Subcutaneous abdominal adipose tissue (tissue), 5 donors: ENCODE data around the gene LRP10.

Experiments
- H3K27ac ChIP-seq: one replicate; pipeline ENCODE4 v1.7.0; 2013; ENCODE audit warnings: low read depth, mild to moderate bottlenecking, inconsistent platforms, low read length, moderate library complexity
- H3K27me3 ChIP-seq, 5 donors: one replicate each; pipeline ENCODE4 v1.7.0; 2013; ENCODE audit warnings: low read length in 5 of 5, inconsistent platforms in 1 of 5; ENCODE audit not compliant: control insufficient read depth in 5 of 5, insufficient read depth in 4 of 5
- H3K36me3 ChIP-seq, 5 donors: one replicate each; pipeline ENCODE4 v1.7.0; 2013; ENCODE audit warnings: low read length in 5 of 5; ENCODE audit not compliant: control insufficient read depth in 5 of 5, insufficient read depth in 5 of 5
- H3K4me1 ChIP-seq, 5 donors: one replicate each; pipeline ENCODE4 v1.7.0; 2013; ENCODE audit warnings: low read length in 5 of 5, mild to moderate bottlenecking in 3 of 5, moderate library complexity in 1 of 5; ENCODE audit not compliant: control insufficient read depth in 5 of 5, insufficient read depth in 5 of 5
- H3K4me3 ChIP-seq, 5 donors: one replicate each; pipeline ENCODE4 v1.7.0; 2013; ENCODE audit warnings: low read length in 5 of 5, low read depth in 1 of 5
- H3K9ac ChIP-seq, 5 donors: one replicate each; pipeline ENCODE4 v1.7.0; 2013; ENCODE audit warnings: low read length in 5 of 5, mild to moderate bottlenecking in 4 of 5, moderate library complexity in 3 of 5
- H3K9me3 ChIP-seq, 5 donors: one replicate each; pipeline ENCODE4 v1.7.0; 2013; ENCODE audit warnings: low read length in 5 of 5; ENCODE audit not compliant: control insufficient read depth in 5 of 5
- donor health status: healthy.
- donor health status: healthy.
- donor health status: healthy.
- donor health status: healthy.
- donor health status: healthy.

The LRP10 gene

GRCh38 chr14:22877000-22877501 is 5.5 kb downstream of the LRP10 start:
- Histone ChIP-seq H3K4me1 (peaks cover 1 to 11% (median 8%) of the 10 kb centered on the region in 5 donors), H3K4me3 (no peak overlapping the region), H3K9me3 (no peaks in the 10 kb centered on the region), H3K27ac (no peak overlapping the region), H3K27me3 (peaks cover 0 to under 1% (median 0%) of the 10 kb centered on the region in 5 donors), H3K36me3 (peaks cover 0 to 62% (median 59%) of the 10 kb centered on the region in 5 donors), H3K9ac (no peak overlapping the region)

GRCh38 chr14:22878271-22879246 is 7.0 kb downstream of the LRP10 start:
- Histone ChIP-seq H3K9ac (no peak overlapping the region), H3K27ac (no peak overlapping the region), H3K4me1 (peaks cover 0 to 9% (median 4%) of the 10 kb centered on the region in 5 donors), H3K9me3 (no peaks in the 10 kb centered on the region), H3K27me3 (peaks cover 0 to 12% (median 12%) of the 10 kb centered on the region in 5 donors), H3K36me3 (peaks cover 0 to 61% (median 57%) of the 10 kb centered on the region in 5 donors), H3K4me3 (no peak overlapping the region)

GRCh38 chr14:22882064-22882463 is 10.5 kb downstream of the LRP10 start:
- Histone ChIP-seq H3K27me3 (peaks cover 0 to 26% (median 18%) of the 10 kb centered on the region in 5 donors), H3K9ac (no peak overlapping the region), H3K27ac (no peak overlapping the region), H3K4me1 (peaks cover 0 to 18% (median 8%) of the 10 kb centered on the region in 5 donors), H3K9me3 (no peaks in the 10 kb centered on the region), H3K4me3 (no peak overlapping the region), H3K36me3 (peaks cover 0 to 28% (median 23%) of the 10 kb centered on the region in 5 donors)

- peaks cover 0 to 22% (median 18%) of the 10 kb centered on the region in 5 donors for H3K36me3 ChIP-seq
- H3K4me3 ChIP-seq = no peak overlapping the region
- peaks cover 0 to 24% (median 12%) of the 10 kb centered on the region in 5 donors for H3K4me1 ChIP-seq
- no peaks in the 10 kb centered on the region for H3K9me3 ChIP-seq
- peaks cover 0 to 26% (median 18%) of the 10 kb centered on the region in 5 donors for H3K27me3 ChIP-seq
- H3K27ac ChIP-seq = no peak overlapping the region
- H3K9ac ChIP-seq = peak overlapping the region in 1 of 5 donors; percentile 20
These were observed 11.1 kb downstream of the LRP10 start for GRCh38 chr14:22882529-22883172.

- no peaks in the 10 kb centered on the region for H3K9me3 ChIP-seq
- peaks cover 0 to 24% (median 12%) of the 10 kb centered on the region in 5 donors for H3K4me1 ChIP-seq
- no peak within 1 kb of the TSS for H3K27ac ChIP-seq
- peaks cover 0 to 14% (median 10%) of the 10 kb centered on the region in 5 donors for H3K36me3 ChIP-seq
- H3K4me3 ChIP-seq = no peak within 1 kb of the TSS
- H3K27me3 ChIP-seq = peaks cover 0 to 26% (median 18%) of the 10 kb centered on the region in 5 donors
- H3K9ac ChIP-seq = peak within 1 kb of the TSS in 1 of 5 donors; percentile 20
These were observed 11.8 kb downstream of the LRP10 start, which contains the start of gene REM2 for GRCh38 chr14:22883173-22883976. Gene REM2 (plus strand): TSS chr14:22883222. CDS start chr14:22883288, 66 bp downstream.

- Histone ChIP-seq H3K4me3 (no peak overlapping the region), H3K9me3 (no peaks in the 10 kb centered on the region), H3K9ac (no peak overlapping the region), H3K27me3 (peaks cover 0 to 26% (median 18%) of the 10 kb centered on the region in 5 donors), H3K36me3 (peaks cover 0 to 7% (median 2%) of the 10 kb centered on the region in 5 donors), H3K4me1 (peaks cover 0 to 24% (median 12%) of the 10 kb centered on the region in 5 donors), H3K27ac (no peak overlapping the region)
These were observed 12.7 kb downstream of the LRP10 start for GRCh38 chr14:22884076-22884737.

GRCh38 chr14:22884738-22885523 is 13.4 kb downstream of the LRP10 start:
- Histone ChIP-seq H3K9me3 (no peaks in the 10 kb centered on the region), H3K4me1 (peaks cover 0 to 24% (median 12%) of the 10 kb centered on the region in 5 donors), H3K36me3 (no peaks in the 10 kb centered on the region), H3K27me3 (peaks cover 0 to 26% (median 18%) of the 10 kb centered on the region in 5 donors), H3K9ac (no peak overlapping the region), H3K4me3 (no peak overlapping the region), H3K27ac (no peak overlapping the region)

GRCh38 chr14:22885975-22886374 is 14.4 kb downstream of the LRP10 start:
- Histone ChIP-seq H3K9me3 (no peaks in the 10 kb centered on the region), H3K4me3 (peak overlapping the region in 3 of 5 donors; percentile 60 to 68 (median 62)), H3K4me1 (peaks cover 0 to 24% (median 12%) of the 10 kb centered on the region in 5 donors), H3K36me3 (no peaks in the 10 kb centered on the region), H3K27ac (no peak overlapping the region), H3K27me3 (peaks cover 0 to 26% (median 18%) of the 10 kb centered on the region in 5 donors), H3K9ac (no peak overlapping the region)
